Measurements from ENCODE around the gene TMEM91. TPM values are rescaled to one million over a fixed set of nuclear protein-coding genes. Genes with fewer than 3 reads are reported as not detected.
A peak's percentile ranks its signal among the peaks of the same experiment; 100 is the strongest.

Gene TMEM91
- polyA plus RNA-seq, 4 donors = 1.3 to 14.6 (median 5.2) TPM

DNA sequence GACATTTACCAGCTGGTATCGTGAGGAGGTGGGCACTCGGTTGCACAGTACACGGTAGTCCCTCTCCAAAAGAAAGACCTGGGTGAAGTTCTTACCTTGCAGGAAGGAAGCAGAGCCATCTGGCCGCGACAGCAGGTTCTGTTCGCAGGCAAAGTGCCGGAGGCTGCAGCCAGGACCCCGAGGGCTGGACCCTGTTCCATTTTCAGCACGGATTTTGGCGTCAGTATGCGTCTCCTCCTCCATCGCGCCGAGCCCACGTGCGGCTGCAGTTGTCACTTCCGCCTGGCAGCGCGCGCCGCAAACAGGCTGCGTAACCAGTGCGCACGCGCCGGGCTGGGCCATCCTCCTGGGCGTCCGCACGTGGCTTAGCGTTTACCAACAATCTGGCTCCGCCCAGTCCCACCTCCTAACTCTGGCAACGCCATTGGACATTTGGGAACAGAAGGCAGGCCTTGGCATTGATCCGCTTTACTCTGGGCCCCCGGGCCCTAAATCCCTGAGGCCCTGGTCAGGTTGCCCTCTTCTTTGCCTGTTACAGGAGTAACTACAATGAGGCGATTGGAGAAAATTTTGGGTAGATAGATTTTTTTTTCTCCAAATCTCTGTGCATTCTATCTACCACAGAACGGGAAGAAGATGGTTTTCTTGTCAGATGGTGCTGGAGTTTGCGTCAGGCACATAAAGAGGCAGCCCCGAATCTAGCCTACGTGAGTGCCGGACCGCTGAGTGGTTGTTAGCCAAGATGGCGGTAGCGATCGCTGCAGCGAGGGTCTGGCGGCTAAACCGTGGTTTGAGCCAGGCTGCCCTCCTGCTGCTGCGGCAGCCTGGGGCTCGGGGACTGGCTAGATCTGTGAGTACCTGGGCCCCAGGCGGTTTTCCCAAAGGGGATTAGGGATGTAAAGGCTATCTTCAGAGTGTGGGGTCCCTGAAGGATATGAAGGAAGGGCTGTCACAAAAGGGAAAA, 21.0 kb downstream of the TMEM91 start, which contains the start of the genes BCKDHA and EXOSC5:
TSS of gene BCKDHA (plus strand) at position 733 of the 964 bp plus-strand sequence. CDS start at position 743, 10 bp downstream.
TSS of gene EXOSC5 (minus strand) at position 274 of the 964 bp plus-strand sequence. CDS start at position 243, 31 bp downstream.
- 0% methylated on average over 50 of the region's 50 CpGs for WGBS, 3 donors
- peaks cover 0 to 21% (median 0%) of the 10 kb centered on the region in 3 donors for H3K36me3 ChIP-seq (ENCODE audit: control insufficient read depth in 3 of 3, insufficient read depth in 2 of 3, low read depth in 1 of 3, low read length in 3 of 3)
- H3K9me3 ChIP-seq (ENCODE audit: control insufficient read depth in 2 of 2, insufficient read depth in 1 of 2, low read depth in 1 of 2, low read length in 1 of 2) = no peaks in the 10 kb centered on the region
- H3K27ac ChIP-seq (ENCODE audit: low read depth in 1 of 3, low read length in 2 of 3) = peak within 1 kb of the TSS; percentile 34 to 93 (median 76)
- FAIRE-seq (no peak), DNase-seq (peak; percentile 100)
- no peaks in the 10 kb centered on the region for H3K27me3 ChIP-seq (ENCODE audit: control insufficient read depth in 3 of 3, insufficient read depth in 3 of 3, low read length in 3 of 3)
- H3K4me1 ChIP-seq (ENCODE audit: control insufficient read depth in 3 of 3, insufficient read depth in 2 of 3, low read depth in 1 of 3, low read length in 2 of 3) = peaks cover 3 to 9% (median 7%) of the 10 kb centered on the region in 3 donors
- peak within 1 kb of the TSS; percentile 84 to 93 (median 89) for H3K4me3 ChIP-seq (ENCODE audit: low read depth in 1 of 3, low read length in 3 of 3)

DNA sequence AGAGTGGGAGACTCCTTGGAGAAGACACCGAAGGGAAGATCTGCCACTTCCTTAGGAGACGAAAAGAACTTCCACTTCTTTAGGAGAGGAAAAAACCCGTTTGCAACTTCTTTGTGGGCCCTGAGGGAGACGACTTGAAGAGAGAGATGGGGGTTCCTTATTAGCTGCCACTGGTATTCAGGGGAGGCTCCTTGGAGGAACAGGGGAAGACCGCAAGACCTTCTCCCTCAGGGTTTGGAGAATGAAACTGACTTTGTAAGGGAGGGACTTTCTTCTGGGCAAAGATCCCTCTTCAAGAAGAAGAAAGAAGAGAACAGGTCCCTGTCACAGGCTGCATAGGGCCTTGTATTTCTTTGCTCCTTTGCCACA, 21.7 kb downstream of the TMEM91 start:
- Histone ChIP-seq H3K36me3 (ENCODE audit: control insufficient read depth in 3 of 3, insufficient read depth in 2 of 3, low read depth in 1 of 3, low read length in 3 of 3) (peaks cover 0 to 20% (median 0%) of the 10 kb centered on the region in 3 donors), H3K4me1 (ENCODE audit: control insufficient read depth in 3 of 3, insufficient read depth in 2 of 3, low read depth in 1 of 3, low read length in 2 of 3) (peaks cover 3 to 9% (median 7%) of the 10 kb centered on the region in 3 donors), H3K27ac (ENCODE audit: low read depth in 1 of 3, low read length in 2 of 3) (peak overlapping the region; percentile 34 to 93 (median 76)), H3K9me3 (ENCODE audit: control insufficient read depth in 2 of 2, insufficient read depth in 1 of 2, low read depth in 1 of 2, low read length in 1 of 2) (no peaks in the 10 kb centered on the region), H3K4me3 (ENCODE audit: low read depth in 1 of 3, low read length in 3 of 3) (peak overlapping the region; percentile 84 to 93 (median 89)), H3K27me3 (ENCODE audit: control insufficient read depth in 3 of 3, insufficient read depth in 3 of 3, low read length in 3 of 3) (no peaks in the 10 kb centered on the region)
- DNase-seq (no peak), FAIRE-seq (no peak)
- WGBS, 3 donors = 0 to 1% (median 0%) methylated on average over 5 of the region's 5 CpGs

- H3K4me3 ChIP-seq (ENCODE audit: low read depth in 1 of 3, low read length in 3 of 3) = peak overlapping the region; percentile 84 to 93 (median 89)
- H3K9me3 ChIP-seq (ENCODE audit: control insufficient read depth in 2 of 2, insufficient read depth in 1 of 2, low read depth in 1 of 2, low read length in 1 of 2) = no peaks in the 10 kb centered on the region
- H3K27ac ChIP-seq (ENCODE audit: low read depth in 1 of 3, low read length in 2 of 3) = no peak overlapping the region
- no peaks in the 10 kb centered on the region for H3K27me3 ChIP-seq (ENCODE audit: control insufficient read depth in 3 of 3, insufficient read depth in 3 of 3, low read length in 3 of 3)
- peaks cover 0 to 25% (median 0%) of the 10 kb centered on the region in 3 donors for H3K36me3 ChIP-seq (ENCODE audit: control insufficient read depth in 3 of 3, insufficient read depth in 2 of 3, low read depth in 1 of 3, low read length in 3 of 3)
- FAIRE-seq (no peak), DNase-seq (no peak)
- WGBS, 3 donors = 28 to 56% (median 42%) methylated on average over 3 of the region's 3 CpGs
- peaks cover 3 to 9% (median 7%) of the 10 kb centered on the region in 3 donors for H3K4me1 ChIP-seq (ENCODE audit: control insufficient read depth in 3 of 3, insufficient read depth in 2 of 3, low read depth in 1 of 3, low read length in 2 of 3)
Measured at GRCh38 chr19:41398598-41398997, 22.3 kb downstream of the TMEM91 start.

DNA sequence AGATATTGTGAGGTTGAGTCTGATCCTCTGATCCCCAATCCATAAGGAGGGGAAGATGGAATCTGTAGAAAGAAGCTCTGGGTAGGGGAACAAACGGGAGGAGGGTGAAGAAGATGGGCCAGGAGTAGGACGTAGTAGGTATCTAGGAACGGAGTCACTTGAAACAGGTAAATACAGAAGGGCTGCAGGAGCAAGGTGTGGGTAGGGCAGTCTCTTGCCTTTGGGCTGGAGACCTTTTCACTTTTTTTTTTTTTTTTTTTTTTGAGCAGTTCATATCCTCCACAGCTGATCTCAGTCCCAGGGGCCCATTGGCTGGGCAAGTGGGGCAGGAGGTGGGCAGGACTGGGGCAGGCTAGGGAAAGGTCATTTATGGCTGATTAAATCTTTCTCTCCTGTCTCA, 22.8 kb downstream of the TMEM91 start:
- peak overlapping the region in 1 of 3 donors; percentile 4 for H3K4me3 ChIP-seq (ENCODE audit: low read depth in 1 of 3, low read length in 3 of 3)
- 77 to 89% (median 89%) methylated on average over 3 of the region's 3 CpGs for WGBS, 3 donors
- no peaks in the 10 kb centered on the region for H3K9me3 ChIP-seq (ENCODE audit: control insufficient read depth in 2 of 2, insufficient read depth in 1 of 2, low read depth in 1 of 2, low read length in 1 of 2)
- FAIRE-seq = no peak
- H3K4me1 ChIP-seq (ENCODE audit: control insufficient read depth in 3 of 3, insufficient read depth in 2 of 3, low read depth in 1 of 3, low read length in 2 of 3) = peaks cover 3 to 9% (median 7%) of the 10 kb centered on the region in 3 donors
- H3K27me3 ChIP-seq (ENCODE audit: control insufficient read depth in 3 of 3, insufficient read depth in 3 of 3, low read length in 3 of 3) = no peaks in the 10 kb centered on the region
- no peak overlapping the region for H3K27ac ChIP-seq (ENCODE audit: low read depth in 1 of 3, low read length in 2 of 3)
- H3K36me3 ChIP-seq (ENCODE audit: control insufficient read depth in 3 of 3, insufficient read depth in 2 of 3, low read depth in 1 of 3, low read length in 3 of 3) = peaks cover 0 to 23% (median 0%) of the 10 kb centered on the region in 3 donors
- DNase-seq = no peak

- DNase-seq (no peak), FAIRE-seq (no peak)
- no peaks in the 10 kb centered on the region for H3K27me3 ChIP-seq (ENCODE audit: control insufficient read depth in 3 of 3, insufficient read depth in 3 of 3, low read length in 3 of 3)
- no peak overlapping the region for H3K4me3 ChIP-seq (ENCODE audit: low read depth in 1 of 3, low read length in 3 of 3)
- 85 to 93% (median 88%) methylated on average over 2 of the region's 2 CpGs for WGBS, 3 donors
- H3K27ac ChIP-seq (ENCODE audit: low read depth in 1 of 3, low read length in 2 of 3) = no peak overlapping the region
- H3K9me3 ChIP-seq (ENCODE audit: control insufficient read depth in 2 of 2, insufficient read depth in 1 of 2, low read depth in 1 of 2, low read length in 1 of 2) = no peaks in the 10 kb centered on the region
- peaks cover 0 to 22% (median 0%) of the 10 kb centered on the region in 3 donors for H3K36me3 ChIP-seq (ENCODE audit: control insufficient read depth in 3 of 3, insufficient read depth in 2 of 3, low read depth in 1 of 3, low read length in 3 of 3)
- peaks cover 3 to 9% (median 7%) of the 10 kb centered on the region in 3 donors for H3K4me1 ChIP-seq (ENCODE audit: control insufficient read depth in 3 of 3, insufficient read depth in 2 of 3, low read depth in 1 of 3, low read length in 2 of 3)
Measured at GRCh38 chr19:41399525-41399924, 23.2 kb downstream of the TMEM91 start.

DNA sequence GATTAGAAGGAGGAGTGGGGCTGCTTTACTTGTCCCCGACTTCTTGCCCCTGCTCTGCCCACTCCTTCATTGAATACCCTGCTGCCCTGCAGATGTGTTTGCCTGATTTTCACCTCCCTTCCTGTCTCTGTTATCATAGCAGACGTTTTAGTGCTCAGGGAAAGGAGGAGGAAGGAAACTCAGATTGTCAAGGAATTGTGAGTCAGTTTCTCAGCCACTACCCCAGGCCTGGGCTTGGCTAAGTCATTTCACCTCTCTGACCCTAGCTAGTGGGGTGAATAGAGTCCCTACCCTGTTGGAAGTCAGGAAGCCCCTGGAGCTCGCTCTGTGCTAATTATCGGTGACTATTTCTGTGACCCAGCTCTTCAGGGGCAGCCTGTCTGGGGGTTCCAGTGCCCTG, 25.1 kb downstream of the TMEM91 start:
- Histone ChIP-seq H3K9me3 (ENCODE audit: control insufficient read depth in 2 of 2, insufficient read depth in 1 of 2, low read depth in 1 of 2, low read length in 1 of 2) (no peaks in the 10 kb centered on the region), H3K27me3 (ENCODE audit: control insufficient read depth in 3 of 3, insufficient read depth in 3 of 3, low read length in 3 of 3) (no peaks in the 10 kb centered on the region), H3K27ac (ENCODE audit: low read depth in 1 of 3, low read length in 2 of 3) (no peak overlapping the region), H3K4me1 (ENCODE audit: control insufficient read depth in 3 of 3, insufficient read depth in 2 of 3, low read depth in 1 of 3, low read length in 2 of 3) (peaks cover 3 to 9% (median 7%) of the 10 kb centered on the region in 3 donors), H3K36me3 (ENCODE audit: control insufficient read depth in 3 of 3, insufficient read depth in 2 of 3, low read depth in 1 of 3, low read length in 3 of 3) (peaks cover 0 to 27% (median 0%) of the 10 kb centered on the region in 3 donors), H3K4me3 (ENCODE audit: low read depth in 1 of 3, low read length in 3 of 3) (no peak overlapping the region)
- DNase-seq = no peak
- WGBS, 3 donors = 69 to 81% (median 80%) methylated on average over 4 of the region's 4 CpGs
- FAIRE-seq = no peak

- FAIRE-seq = no peak
- H3K4me1 ChIP-seq (ENCODE audit: control insufficient read depth in 3 of 3, insufficient read depth in 2 of 3, low read depth in 1 of 3, low read length in 2 of 3) = peaks cover 3 to 9% (median 7%) of the 10 kb centered on the region in 3 donors
Measured at GRCh38 chr19:41402010-41402409, 25.7 kb downstream of the TMEM91 start.

GRCh38 chr19:41403181-41403970, 27.0 kb downstream of the TMEM91 start:
- no peak overlapping the region for H3K4me3 ChIP-seq (ENCODE audit: low read depth in 1 of 3, low read length in 3 of 3)
- H3K27ac ChIP-seq (ENCODE audit: low read depth in 1 of 3, low read length in 2 of 3) = no peak overlapping the region
- peaks cover 0 to 38% (median 0%) of the 10 kb centered on the region in 3 donors for H3K36me3 ChIP-seq (ENCODE audit: control insufficient read depth in 3 of 3, insufficient read depth in 2 of 3, low read depth in 1 of 3, low read length in 3 of 3)
- no peaks in the 10 kb centered on the region for H3K9me3 ChIP-seq (ENCODE audit: control insufficient read depth in 2 of 2, insufficient read depth in 1 of 2, low read depth in 1 of 2, low read length in 1 of 2)
- FAIRE-seq (no peak), DNase-seq (peak in 1 of 2 donors; percentile 29)
- no peaks in the 10 kb centered on the region for H3K27me3 ChIP-seq (ENCODE audit: control insufficient read depth in 3 of 3, insufficient read depth in 3 of 3, low read length in 3 of 3)
- peaks cover 3 to 8% (median 8%) of the 10 kb centered on the region in 3 donors for H3K4me1 ChIP-seq (ENCODE audit: control insufficient read depth in 3 of 3, insufficient read depth in 2 of 3, low read depth in 1 of 3, low read length in 2 of 3)
- WGBS, 3 donors = 24 to 49% (median 38%) methylated on average over 12 of the region's 12 CpGs

More at GRCh38 chr19:41402010-41402409, 25.7 kb downstream of the TMEM91 start:
- no peaks in the 10 kb centered on the region for H3K27me3 ChIP-seq (ENCODE audit: control insufficient read depth in 3 of 3, insufficient read depth in 3 of 3, low read length in 3 of 3)
- H3K9me3 ChIP-seq (ENCODE audit: control insufficient read depth in 2 of 2, insufficient read depth in 1 of 2, low read depth in 1 of 2, low read length in 1 of 2) = no peaks in the 10 kb centered on the region
- H3K4me3 ChIP-seq (ENCODE audit: low read depth in 1 of 3, low read length in 3 of 3) = no peak overlapping the region
- H3K27ac ChIP-seq (ENCODE audit: low read depth in 1 of 3, low read length in 2 of 3) = no peak overlapping the region
- peaks cover 0 to 29% (median 0%) of the 10 kb centered on the region in 3 donors for H3K36me3 ChIP-seq (ENCODE audit: control insufficient read depth in 3 of 3, insufficient read depth in 2 of 3, low read depth in 1 of 3, low read length in 3 of 3)
- DNase-seq = no peak
- 79 to 82% (median 81%) methylated on average over 3 of the region's 3 CpGs for WGBS, 3 donors

All from small intestine (tissue), 7 donors.